ENCODE data around the gene VGLL4. TPM values are rescaled to one million over a fixed set of nuclear protein-coding genes. Genes with fewer than 3 reads are reported as not detected.

Gene VGLL4
- total RNA-seq, 1 experiment from 2014 or later: 26.9 TPM

DNA sequence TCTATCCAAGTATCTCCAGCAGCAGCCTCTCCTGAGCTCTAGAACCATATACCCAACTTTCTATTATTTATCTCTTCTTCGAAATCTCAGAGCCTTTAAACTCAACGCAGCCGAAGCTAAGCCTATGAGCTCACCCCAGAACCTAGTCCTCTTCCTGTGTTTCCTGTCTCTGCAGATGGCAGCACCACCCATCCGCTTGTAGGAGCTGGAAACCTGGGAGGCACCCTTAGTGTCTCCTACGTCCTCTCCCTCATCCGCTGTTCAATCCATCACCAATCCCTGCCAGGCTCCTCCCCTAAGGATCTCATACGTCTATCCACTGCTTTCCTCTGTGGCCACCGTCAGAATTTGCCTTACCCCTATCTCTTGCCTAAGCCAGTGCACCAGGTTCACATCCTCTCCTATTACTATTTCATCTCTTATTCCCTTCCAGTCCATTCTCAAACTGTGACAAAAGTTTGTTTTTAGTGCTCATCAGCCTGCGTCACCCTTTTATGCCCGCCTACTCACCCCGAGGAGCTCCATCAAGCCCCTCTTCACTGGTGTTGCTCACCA lies 9.6 kb downstream of the VGLL4 start:
- no peaks in the 10 kb centered on the region for H3K27me3 ChIP-seq (ENCODE audit: insufficient read depth, low read length)
- no peaks in the 10 kb centered on the region for H3K9me2 ChIP-seq (ENCODE audit: insufficient read depth)
- H3K36me3 ChIP-seq (ENCODE audit: control insufficient read depth in 1 of 2, insufficient read depth in 2 of 2, low read length in 2 of 2): no peaks in the 10 kb centered on the region
- CTCF ChIA-PET: no interaction called here
- POLR2A ChIA-PET: no interaction called here
- intact Hi-C loops (cut with micrococcal nuclease): no loop called here
- no TSS peak for BruUV-seq (replicated peaks)
- DNase-seq (ENCODE audit: low read depth, low spot score): no peak
- no peak overlapping the region for H3K4me2 ChIP-seq (ENCODE audit: low read length)
- no peak for ATAC-seq
- peaks cover 77% of the 10 kb centered on the region for H3K79me2 ChIP-seq (ENCODE audit: insufficient read depth, low read length)
- H4K20me1 ChIP-seq (ENCODE audit: insufficient read depth): no peaks in the 10 kb centered on the region; the same call in 1 of the 2 replicates
- RAD21 ChIA-PET (ENCODE audit: low non-redundant PET in 1 of 2, low total read pairs in 2 of 2, uncharacterized antibody in 2 of 2, unreplicated experiment in 2 of 2): no interaction called here
- H3K4me3 ChIP-seq (replicated peaks in 1 of 2; ENCODE audit: low read depth in 1 of 2, low read length in 2 of 2): no peak overlapping the region
- H2AFZ ChIP-seq (ENCODE audit: low read depth, low read length, poor library complexity, severe bottlenecking): no peak overlapping the region
- TF ChIP-seq, protein P1, sequence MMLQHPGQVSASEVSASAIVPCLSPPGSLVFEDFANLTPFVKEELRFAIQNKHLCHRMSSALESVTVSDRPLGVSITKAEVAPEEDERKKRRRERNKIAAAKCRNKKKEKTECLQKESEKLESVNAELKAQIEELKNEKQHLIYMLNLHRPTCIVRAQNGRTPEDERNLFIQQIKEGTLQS (IDR thresholded peaks at IDR 0.05): no peak
- TF ChIP-seq RAD21 (IDR thresholded peaks at IDR 0.05; ENCODE audit: low read depth) (no peak), POLR2A (IDR thresholded peaks at IDR 0.05; ENCODE audit: borderline replicate concordance, extremely low read depth, insufficient read depth, insufficient read length) (no peak), SRF (IDR thresholded peaks at IDR 0.05; ENCODE audit: low read depth) (no peak), JUND (IDR thresholded peaks at IDR 0.05) (no peak), YY1 (IDR thresholded peaks at IDR 0.05; ENCODE audit: extremely low read depth, insufficient replicate concordance, low read depth, low read length) (no peak), ZFX (IDR thresholded peaks at IDR 0.05) (no peak), EGR1 (IDR thresholded peaks at IDR 0.05; ENCODE audit: low read depth) (no peak), CBX3 (IDR thresholded peaks at IDR 0.05; ENCODE audit: low read depth) (no peak), CTCF (IDR thresholded peaks at IDR 0.05 in 2 of 3, conservative IDR thresholded peaks at IDR 0.05 in 1 of 3; ENCODE audit: borderline replicate concordance in 1 of 3, insufficient read depth in 1 of 3, low read depth in 2 of 3, low read length in 2 of 3) (no peak), TCF7L2 (IDR thresholded peaks at IDR 0.05; ENCODE audit: borderline replicate concordance, extremely low read depth, insufficient read depth, insufficient read length) (no peak)
- TF ChIP-seq, protein P2, sequence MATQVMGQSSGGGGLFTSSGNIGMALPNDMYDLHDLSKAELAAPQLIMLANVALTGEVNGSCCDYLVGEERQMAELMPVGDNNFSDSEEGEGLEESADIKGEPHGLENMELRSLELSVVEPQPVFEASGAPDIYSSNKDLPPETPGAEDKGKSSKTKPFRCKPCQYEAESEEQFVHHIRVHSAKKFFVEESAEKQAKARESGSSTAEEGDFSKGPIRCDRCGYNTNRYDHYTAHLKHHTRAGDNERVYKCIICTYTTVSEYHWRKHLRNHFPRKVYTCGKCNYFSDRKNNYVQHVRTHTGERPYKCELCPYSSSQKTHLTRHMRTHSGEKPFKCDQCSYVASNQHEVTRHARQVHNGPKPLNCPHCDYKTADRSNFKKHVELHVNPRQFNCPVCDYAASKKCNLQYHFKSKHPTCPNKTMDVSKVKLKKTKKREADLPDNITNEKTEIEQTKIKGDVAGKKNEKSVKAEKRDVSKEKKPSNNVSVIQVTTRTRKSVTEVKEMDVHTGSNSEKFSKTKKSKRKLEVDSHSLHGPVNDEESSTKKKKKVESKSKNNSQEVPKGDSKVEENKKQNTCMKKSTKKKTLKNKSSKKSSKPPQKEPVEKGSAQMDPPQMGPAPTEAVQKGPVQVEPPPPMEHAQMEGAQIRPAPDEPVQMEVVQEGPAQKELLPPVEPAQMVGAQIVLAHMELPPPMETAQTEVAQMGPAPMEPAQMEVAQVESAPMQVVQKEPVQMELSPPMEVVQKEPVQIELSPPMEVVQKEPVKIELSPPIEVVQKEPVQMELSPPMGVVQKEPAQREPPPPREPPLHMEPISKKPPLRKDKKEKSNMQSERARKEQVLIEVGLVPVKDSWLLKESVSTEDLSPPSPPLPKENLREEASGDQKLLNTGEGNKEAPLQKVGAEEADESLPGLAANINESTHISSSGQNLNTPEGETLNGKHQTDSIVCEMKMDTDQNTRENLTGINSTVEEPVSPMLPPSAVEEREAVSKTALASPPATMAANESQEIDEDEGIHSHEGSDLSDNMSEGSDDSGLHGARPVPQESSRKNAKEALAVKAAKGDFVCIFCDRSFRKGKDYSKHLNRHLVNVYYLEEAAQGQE (IDR thresholded peaks at IDR 0.05; ENCODE audit: low read depth): no peak
- TF ChIP-seq, protein P3, sequence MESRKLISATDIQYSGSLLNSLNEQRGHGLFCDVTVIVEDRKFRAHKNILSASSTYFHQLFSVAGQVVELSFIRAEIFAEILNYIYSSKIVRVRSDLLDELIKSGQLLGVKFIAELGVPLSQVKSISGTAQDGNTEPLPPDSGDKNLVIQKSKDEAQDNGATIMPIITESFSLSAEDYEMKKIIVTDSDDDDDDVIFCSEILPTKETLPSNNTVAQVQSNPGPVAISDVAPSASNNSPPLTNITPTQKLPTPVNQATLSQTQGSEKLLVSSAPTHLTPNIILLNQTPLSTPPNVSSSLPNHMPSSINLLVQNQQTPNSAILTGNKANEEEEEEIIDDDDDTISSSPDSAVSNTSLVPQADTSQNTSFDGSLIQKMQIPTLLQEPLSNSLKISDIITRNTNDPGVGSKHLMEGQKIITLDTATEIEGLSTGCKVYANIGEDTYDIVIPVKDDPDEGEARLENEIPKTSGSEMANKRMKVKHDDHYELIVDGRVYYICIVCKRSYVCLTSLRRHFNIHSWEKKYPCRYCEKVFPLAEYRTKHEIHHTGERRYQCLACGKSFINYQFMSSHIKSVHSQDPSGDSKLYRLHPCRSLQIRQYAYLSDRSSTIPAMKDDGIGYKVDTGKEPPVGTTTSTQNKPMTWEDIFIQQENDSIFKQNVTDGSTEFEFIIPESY (IDR thresholded peaks at IDR 0.05; ENCODE audit: extremely low read depth, insufficient replicate concordance, low read length): no peak
- H3K9ac ChIP-seq (ENCODE audit: low read length): no peak overlapping the region
- H3K4me1 ChIP-seq (ENCODE audit: control insufficient read depth in 1 of 2, insufficient read depth in 2 of 2, low read length in 2 of 2): no peaks in the 10 kb centered on the region
- no peaks in the 10 kb centered on the region for H3K9me3 ChIP-seq (ENCODE audit: control insufficient read depth in 1 of 2, insufficient read depth in 1 of 2, low read depth in 1 of 2, low read length in 2 of 2)
- no peak overlapping the region for H3K27ac ChIP-seq (ENCODE audit: low read depth, low read length)
